RCC 7860 (cell line): ENCODE measurements around the gene SMC1B.
"Not testable (repeated sequence)": the region's sequence is repeated elsewhere in the genome, so short reads cannot be mapped to it uniquely, and the experiment has no call there.

Source experiments
- DNase-seq: peaks from one replicate; pipeline ENCODE4 v3.0.0-alpha.2; 2015; ENCODE audit warnings: low spot score
- FAIRE-seq: peaks from 2 replicates; lab custom pipeline; 2012; peaks lifted over from hg19 to GRCh38; lab: Jason Lieb, UNC

SMC1B gene

GRCh38 chr22:45446216-45446615 is 32.8 kb upstream of the SMC1B start:
- DNase-seq (no peak), FAIRE-seq (no peak)

- DNase-seq (no peak), FAIRE-seq (no peak)
These were observed 31.8 kb upstream of the SMC1B start for GRCh38 chr22:45445031-45445710.

GRCh38 chr22:45444168-45444567 is 30.8 kb upstream of the SMC1B start:
- FAIRE-seq, result no peak
- no peak for DNase-seq

- DNase-seq (no peak), FAIRE-seq (no peak)
These were observed 28.7 kb upstream of the SMC1B start for GRCh38 chr22:45442116-45442515.

GRCh38 chr22:45441138-45441537 is 27.7 kb upstream of the SMC1B start:
- DNase-seq (peak; percentile 17), FAIRE-seq (no peak)

- DNase-seq, FAIRE-seq: not testable (repeated sequence)
These were observed 27.3 kb upstream of the SMC1B start for GRCh38 chr22:45440688-45441087.

GRCh38 chr22:45438336-45438735 is 24.9 kb upstream of the SMC1B start:
- DNase-seq, result no peak

GRCh38 chr22:45436871-45437517 is 23.6 kb upstream of the SMC1B start:
- DNase-seq, FAIRE-seq: not testable (repeated sequence)

More at GRCh38 chr22:45438336-45438735, 24.9 kb upstream of the SMC1B start:
- no peak for FAIRE-seq

- peak; percentile 60 for DNase-seq
- peak; percentile 53 for FAIRE-seq
These were observed 22.2 kb upstream of the SMC1B start for GRCh38 chr22:45435544-45436139.

GRCh38 chr22:45434981-45435380 is 21.6 kb upstream of the SMC1B start:
- FAIRE-seq (no peak), DNase-seq (no peak)

GRCh38 chr22:45430871-45431270 is 17.5 kb upstream of the SMC1B start:
- no peak for FAIRE-seq
- DNase-seq, result no peak

- DNase-seq (no peak), FAIRE-seq (no peak)
These were observed 16.8 kb upstream of the SMC1B start for GRCh38 chr22:45429981-45430775.

- FAIRE-seq, result no peak
- DNase-seq, result no peak
These were observed 16.0 kb upstream of the SMC1B start for GRCh38 chr22:45429424-45429823.

GRCh38 chr22:45428391-45429385 is 15.3 kb upstream of the SMC1B start:
- FAIRE-seq (no peak), DNase-seq (no peak)

- DNase-seq, result no peak
- no peak for FAIRE-seq
These were observed 13.7 kb upstream of the SMC1B start for GRCh38 chr22:45427114-45427513.

GRCh38 chr22:45426387-45426786 is 13.0 kb upstream of the SMC1B start:
- DNase-seq (no peak), FAIRE-seq (no peak)

- DNase-seq, result no peak
- no peak for FAIRE-seq
These were observed 12.3 kb upstream of the SMC1B start for GRCh38 chr22:45425531-45426265.

- FAIRE-seq, result no peak
- no peak for DNase-seq
These were observed 11.7 kb upstream of the SMC1B start for GRCh38 chr22:45425101-45425500.

GRCh38 chr22:45424241-45424731 is 10.9 kb upstream of the SMC1B start:
- DNase-seq (no peak), FAIRE-seq (no peak)
